Activated naive CD4-positive, alpha-beta T cell treated with anti-CD3 and anti-CD28 coated beads, Interleukin-2, amount 50 U/mL, for 72 hours (primary cell): Measurements from ENCODE around the gene XKR8. TPM values are rescaled to one million over a fixed set of nuclear protein-coding genes. Genes with fewer than 3 reads are reported as not detected.
A peak's percentile ranks its signal among the peaks of the same experiment; 100 is the strongest.

Experiments used
- ATAC-seq, 2 donors: fragments of 150-1000 bp; cut with Tn5 transposase; 2 replicates each; pipeline ENCODE4 v1.10.0; 2021; ENCODE audit warnings: mild to moderate bottlenecking in 2 of 2, moderate library complexity in 2 of 2
- DNase-seq, 2 donors: peaks; one replicate each; pipeline ENCODE4 v3.0.0; 2021 to 2022; ENCODE audit warnings: low spot score in 2 of 2
- H3K27ac Mint-ChIP-seq, 2 donors: one replicate each; pipeline ENCODE4 v1.8.0; 2022; ENCODE audit warnings: mild to moderate bottlenecking in 2 of 2, mixed read lengths in 2 of 2
- H3K36me3 Mint-ChIP-seq, 2 donors: one replicate each; pipeline ENCODE4 v1.8.0; 2022; ENCODE audit warnings: mixed read lengths in 2 of 2
- H3K9me3 Mint-ChIP-seq, 2 donors: one replicate each; pipeline ENCODE4 v1.8.0; 2022; ENCODE audit warnings: mixed read lengths in 2 of 2
- total RNA-seq, 2 donors: library from RNA; stranded (reverse); gene quantifications; one replicate each; pipeline ENCODE4 v1.2.3, GENCODE V29; 2022

XKR8 gene, protein sequence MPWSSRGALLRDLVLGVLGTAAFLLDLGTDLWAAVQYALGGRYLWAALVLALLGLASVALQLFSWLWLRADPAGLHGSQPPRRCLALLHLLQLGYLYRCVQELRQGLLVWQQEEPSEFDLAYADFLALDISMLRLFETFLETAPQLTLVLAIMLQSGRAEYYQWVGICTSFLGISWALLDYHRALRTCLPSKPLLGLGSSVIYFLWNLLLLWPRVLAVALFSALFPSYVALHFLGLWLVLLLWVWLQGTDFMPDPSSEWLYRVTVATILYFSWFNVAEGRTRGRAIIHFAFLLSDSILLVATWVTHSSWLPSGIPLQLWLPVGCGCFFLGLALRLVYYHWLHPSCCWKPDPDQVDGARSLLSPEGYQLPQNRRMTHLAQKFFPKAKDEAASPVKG
- 1 to 10 TPM; 4.6 to 4.7 TPM for total RNA-seq

DNA sequence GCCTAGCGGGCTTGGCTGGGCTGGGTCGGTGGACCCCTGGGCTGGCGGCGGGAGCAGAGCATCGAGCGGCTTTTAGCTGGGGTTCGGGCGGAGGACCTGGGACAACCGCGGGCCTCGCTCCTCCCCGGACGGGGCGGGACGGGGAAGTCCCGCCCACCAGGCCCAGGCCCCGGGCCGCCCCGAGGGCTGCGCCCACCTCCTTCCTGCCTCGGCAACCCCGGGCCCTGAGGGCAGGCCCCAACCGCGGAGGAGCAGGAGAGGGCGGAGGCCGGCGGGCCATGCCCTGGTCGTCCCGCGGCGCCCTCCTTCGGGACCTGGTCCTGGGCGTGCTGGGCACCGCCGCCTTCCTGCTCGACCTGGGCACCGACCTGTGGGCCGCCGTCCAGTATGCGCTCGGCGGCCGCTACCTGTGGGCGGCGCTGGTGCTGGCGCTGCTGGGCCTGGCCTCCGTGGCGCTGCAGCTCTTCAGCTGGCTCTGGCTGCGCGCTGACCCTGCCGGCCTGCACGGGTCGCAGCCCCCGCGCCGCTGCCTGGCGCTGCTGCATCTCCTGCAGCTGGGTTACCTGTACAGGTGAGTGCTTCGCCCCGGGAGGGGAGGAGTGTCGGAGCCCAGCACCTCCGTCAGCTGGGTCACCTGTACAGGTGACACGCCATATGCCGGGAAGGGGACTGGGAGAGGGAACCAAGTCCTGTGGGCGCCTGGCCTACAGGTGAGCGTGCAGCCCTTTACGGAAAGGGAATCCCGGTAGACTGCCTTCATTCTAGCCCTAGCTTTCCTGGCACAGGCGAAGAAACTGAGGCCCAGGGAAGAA, at the start of gene XKR8:
XKR8 (plus strand) TSS at position 182 of the 812 bp plus-strand sequence; CDS start at position 279, 97 bp downstream.
- no peaks in the 10 kb centered on the region for H3K9me3 Mint-ChIP-seq
- H3K27ac Mint-ChIP-seq = peak within 1 kb of the TSS; percentile 81 to 87
- ATAC-seq (peak; percentile 96 to 99), DNase-seq (peak; percentile 86 to 87)
- H3K36me3 Mint-ChIP-seq = no peaks in the 10 kb centered on the region

DNA sequence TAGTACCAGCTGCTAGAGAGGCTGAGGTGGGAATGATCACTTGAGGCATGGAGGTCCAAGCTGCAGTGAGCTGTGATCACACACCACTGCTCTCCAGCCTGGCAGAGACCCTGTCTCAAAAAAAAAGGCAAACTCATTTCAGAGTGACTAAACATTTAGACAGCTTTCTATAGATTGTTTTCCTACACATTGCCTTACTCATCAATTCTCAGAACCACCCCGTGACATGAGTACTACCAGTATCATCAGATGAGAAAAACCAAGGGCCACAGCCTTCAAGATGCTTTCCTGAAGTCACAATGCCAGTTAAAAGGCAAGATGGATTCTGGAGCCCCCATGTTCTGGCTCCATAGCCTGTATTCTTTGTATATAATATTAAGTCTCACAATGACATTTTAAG, 47.3 kb upstream of the XKR8 start:
- H3K27ac Mint-ChIP-seq = peak overlapping the region; percentile 85 to 99
- H3K36me3 Mint-ChIP-seq = peaks cover 17 to 27% of the 10 kb centered on the region in 2 donors
- peak in 1 of 2 donors; percentile 31 for ATAC-seq
- peak in 1 of 2 donors; percentile 14 for DNase-seq
- H3K9me3 Mint-ChIP-seq = peaks cover 0 to 5% of the 10 kb centered on the region in 2 donors

DNA sequence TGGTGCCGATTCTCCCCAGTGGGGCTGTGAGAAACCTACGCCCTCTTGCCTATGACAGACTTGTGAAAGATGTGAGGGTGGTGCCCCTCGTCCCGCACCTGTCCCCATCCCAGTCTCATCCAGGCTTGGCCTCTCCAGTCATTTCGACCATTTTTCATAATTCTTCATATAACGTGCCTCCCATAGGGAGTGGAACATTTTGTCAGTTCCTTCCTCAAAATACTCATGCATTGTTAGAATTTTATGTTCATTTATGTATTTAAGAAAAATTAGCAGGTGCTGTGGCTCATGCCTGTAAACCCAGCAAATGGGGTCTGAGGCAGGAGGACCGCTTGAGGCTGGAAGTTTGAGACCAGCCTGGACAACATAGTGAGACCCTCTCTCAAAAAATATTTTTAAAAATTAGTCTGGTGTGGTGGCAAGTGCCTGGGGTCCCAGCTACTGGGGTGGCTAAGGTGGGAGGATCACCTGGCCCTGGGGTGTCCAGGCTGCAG, 44.6 kb upstream of the XKR8 start:
- ATAC-seq (no peak), DNase-seq (no peak)
- Mint-ChIP-seq H3K36me3 (peaks cover 15 to 25% of the 10 kb centered on the region in 2 donors), H3K27ac (peak overlapping the region in 1 of 2 donors; percentile 99), H3K9me3 (peaks cover 0 to 5% of the 10 kb centered on the region in 2 donors)

DNA sequence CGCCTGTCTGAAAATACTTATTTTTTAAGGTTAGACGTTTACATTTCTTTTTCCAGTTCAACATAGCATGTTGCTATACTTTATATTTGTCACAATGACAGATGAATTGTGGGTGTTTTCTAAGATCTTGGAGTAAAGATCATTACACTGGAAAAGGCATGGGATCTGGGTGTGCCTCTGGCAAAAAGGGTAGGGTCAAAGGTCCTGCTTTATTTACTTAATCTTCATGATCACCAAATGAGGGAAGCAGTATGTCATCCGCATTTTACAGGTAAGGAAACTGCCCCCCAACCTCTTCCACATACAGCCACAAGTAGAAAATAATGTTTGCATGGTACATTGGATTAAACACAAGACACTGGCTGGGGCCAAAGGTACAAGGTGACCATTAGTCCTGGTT, 37.5 kb upstream of the XKR8 start:
- no peaks in the 10 kb centered on the region for H3K9me3 Mint-ChIP-seq
- H3K27ac Mint-ChIP-seq = no peak overlapping the region
- DNase-seq (no peak), ATAC-seq (no peak)
- H3K36me3 Mint-ChIP-seq = no peaks in the 10 kb centered on the region

DNA sequence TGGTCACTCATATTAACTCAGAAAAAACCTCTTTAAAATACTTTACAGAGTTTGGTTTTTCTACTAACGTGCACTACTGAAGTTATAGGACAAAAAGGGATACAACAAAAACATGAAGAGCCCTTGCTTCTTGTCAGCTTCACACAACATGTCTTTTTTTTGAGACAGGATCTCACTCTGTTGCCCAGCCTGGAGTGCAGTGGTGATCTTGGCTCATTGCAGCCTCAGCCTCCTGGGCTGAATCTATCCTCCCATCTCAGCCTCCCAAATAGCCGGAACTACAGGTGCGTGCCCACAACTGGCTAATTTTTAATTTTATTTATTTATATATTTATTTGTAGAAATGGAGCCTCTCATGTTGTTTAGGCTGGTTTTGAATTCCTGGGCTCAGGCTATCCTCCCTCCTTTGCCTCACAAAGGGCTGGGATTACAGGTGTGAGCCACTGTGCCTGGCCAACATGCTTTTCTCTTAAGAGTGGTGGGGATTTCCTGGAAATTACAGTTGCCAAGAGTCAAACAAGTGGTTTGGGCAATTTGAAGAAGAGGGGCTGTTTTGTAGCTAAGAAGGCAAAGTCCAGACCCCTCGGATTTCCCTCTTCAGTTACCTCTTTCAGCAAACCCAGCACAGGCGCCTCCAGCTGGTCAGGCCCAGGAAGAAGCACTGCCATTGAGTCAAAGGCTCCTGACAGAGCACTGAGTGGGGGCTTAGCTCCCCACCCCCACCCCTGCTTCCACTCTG, 31.4 kb upstream of the XKR8 start:
- no peaks in the 10 kb centered on the region for H3K9me3 Mint-ChIP-seq
- DNase-seq (no peak), ATAC-seq (no peak)
- no peak overlapping the region for H3K27ac Mint-ChIP-seq
- no peaks in the 10 kb centered on the region for H3K36me3 Mint-ChIP-seq

DNA sequence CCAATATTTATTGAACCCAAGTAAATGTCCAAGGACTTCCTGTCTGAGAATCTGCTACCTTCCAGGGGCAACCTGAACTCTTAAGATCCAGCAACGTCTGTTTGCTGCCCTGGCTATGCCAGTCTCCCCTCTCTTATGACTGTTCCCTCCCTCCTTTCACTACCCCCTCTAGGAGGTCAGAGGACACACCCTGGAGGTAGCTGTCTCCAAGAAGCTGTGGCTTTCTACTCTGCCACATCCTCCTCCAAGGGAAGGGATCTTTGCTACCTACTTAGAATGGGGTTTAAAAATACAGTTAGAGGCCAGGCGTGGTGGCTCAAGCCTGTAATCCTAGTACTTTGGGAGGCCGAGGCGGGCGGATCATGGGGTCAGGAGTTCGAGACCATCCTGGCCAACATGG, 28.6 kb upstream of the XKR8 start:
- H3K36me3 Mint-ChIP-seq = no peaks in the 10 kb centered on the region
- ATAC-seq (no peak), DNase-seq (no peak)
- H3K27ac Mint-ChIP-seq = no peak overlapping the region
- H3K9me3 Mint-ChIP-seq = no peaks in the 10 kb centered on the region

DNA sequence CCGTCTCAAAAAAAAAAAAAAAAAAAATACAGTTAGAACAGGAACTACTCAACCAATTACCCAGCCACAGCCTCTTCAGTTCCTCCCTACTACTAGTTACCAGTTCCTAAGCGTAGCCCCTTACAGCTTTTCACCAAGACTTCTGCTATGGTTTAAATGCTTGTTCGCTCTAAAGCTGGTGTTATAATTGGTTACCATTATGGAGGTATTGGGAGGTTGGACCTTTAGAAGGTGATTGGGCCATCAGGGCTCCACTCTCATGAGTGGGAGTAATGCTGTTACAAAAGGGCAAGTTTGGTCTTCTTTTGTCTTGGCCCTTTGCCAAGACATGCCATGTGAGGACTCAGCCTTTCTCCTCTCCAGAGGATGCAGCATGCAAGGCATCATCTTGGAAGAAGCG, 28.0 kb upstream of the XKR8 start:
- Mint-ChIP-seq H3K36me3 (no peaks in the 10 kb centered on the region), H3K27ac (no peak overlapping the region), H3K9me3 (no peaks in the 10 kb centered on the region)
- ATAC-seq = no peak
- DNase-seq = no peak

DNA sequence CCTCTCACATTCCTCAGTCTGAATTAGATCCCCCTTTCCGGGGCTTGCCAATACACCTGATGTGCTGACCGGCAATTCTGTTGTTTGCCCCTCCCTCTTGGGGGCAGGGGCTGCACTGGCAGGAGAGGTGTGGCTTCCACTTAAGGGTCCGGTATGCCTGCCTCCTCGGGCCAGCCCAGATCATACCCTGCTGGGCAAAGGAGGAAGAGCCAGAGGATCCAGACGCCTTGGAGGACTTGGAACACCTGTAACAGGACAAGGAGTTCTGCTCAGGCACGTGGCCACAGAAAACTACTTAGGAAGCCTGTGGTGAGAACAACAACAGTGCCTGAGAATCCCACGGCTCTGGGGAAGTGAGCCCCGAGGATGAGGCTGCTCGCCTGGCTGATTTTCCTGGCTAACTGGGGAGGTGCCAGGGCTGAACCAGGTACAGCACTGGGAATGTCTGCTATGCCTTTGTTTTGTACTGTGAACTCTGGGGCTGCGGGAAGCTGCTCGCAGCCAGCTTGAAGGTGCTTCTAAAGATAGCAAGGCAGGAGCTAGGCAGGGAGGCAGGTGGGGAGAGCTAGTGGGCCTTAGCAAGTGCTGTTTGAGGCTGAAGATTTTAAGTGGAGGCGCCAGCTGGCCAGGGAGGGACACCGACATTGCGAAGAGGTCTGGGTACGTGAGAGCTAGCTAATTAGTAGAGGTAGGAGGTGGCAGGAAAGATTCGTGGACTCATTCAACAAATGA, 24.8 kb upstream of the XKR8 start, which contains the start of gene SMPDL3B:
SMPDL3B (plus strand) TSS at position 183 of the 732 bp plus-strand sequence; CDS start at position 367, 184 bp downstream.
- peak within 1 kb of the TSS in 1 of 2 donors; percentile 76 for H3K27ac Mint-ChIP-seq
- no peaks in the 10 kb centered on the region for H3K36me3 Mint-ChIP-seq
- peak; percentile 59 to 77 for ATAC-seq
- DNase-seq = no peak
- H3K9me3 Mint-ChIP-seq = no peaks in the 10 kb centered on the region

DNA sequence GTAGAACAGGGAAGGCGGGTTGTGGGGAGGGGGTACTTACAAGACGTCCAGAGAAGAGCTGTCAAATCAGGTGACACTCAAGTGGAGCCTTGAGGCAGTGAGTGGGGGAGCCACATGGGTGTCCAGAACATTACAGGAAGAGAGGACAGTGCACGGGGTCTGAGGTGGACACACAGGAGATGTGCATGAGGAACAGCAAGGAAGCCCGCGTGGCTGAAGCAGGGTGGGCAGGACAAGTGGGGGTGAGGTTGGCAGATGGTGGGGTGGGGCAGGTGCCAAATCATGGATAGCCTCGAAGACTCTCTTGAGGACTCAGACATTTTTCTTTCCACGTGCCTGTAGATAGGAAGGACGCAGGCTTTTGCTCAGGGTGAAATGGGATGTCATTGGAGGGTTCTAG, 24.1 kb upstream of the XKR8 start:
- Mint-ChIP-seq H3K36me3 (no peaks in the 10 kb centered on the region), H3K27ac (no peak overlapping the region), H3K9me3 (no peaks in the 10 kb centered on the region)
- ATAC-seq = no peak
- DNase-seq = no peak

DNA sequence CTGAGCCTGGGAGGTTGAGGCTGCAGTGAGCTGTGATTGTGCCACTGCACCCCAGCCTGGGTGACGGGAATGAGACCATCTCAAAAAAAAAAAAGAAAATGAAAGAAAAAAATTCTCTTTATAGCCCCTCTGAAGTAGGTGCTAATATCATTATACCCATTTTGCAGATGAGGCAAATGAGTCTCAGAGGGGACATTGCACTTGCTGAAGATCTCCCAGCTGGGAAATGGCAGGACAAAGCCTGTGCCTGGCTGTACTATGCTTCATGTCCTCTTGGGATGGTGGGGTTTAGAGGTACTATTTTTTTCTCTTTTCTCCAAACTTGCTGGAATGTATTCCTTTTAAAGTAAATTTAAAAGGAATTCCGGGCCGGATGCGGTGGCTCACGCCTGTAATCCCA, 23.4 kb upstream of the XKR8 start:
- no peak for ATAC-seq
- H3K9me3 Mint-ChIP-seq = no peaks in the 10 kb centered on the region

DNA sequence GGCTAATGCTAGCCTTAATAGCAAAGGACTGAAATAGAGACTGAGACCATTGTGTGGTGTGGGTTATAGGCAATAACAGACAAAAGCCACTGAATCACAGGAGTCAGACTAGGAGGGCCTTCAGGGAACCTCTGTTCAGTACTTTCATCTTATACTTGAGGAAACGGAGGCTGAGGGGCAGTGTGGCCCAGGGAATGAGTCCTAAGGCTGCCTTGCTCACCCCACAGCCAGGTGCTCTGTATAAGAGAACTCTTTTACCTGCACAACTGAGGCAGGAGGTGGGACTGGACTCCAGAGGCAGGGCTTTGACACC, 22.3 kb upstream of the XKR8 start:
- no peaks in the 10 kb centered on the region for H3K36me3 Mint-ChIP-seq
- ATAC-seq (no peak), DNase-seq (no peak)
- H3K27ac Mint-ChIP-seq = no peak overlapping the region
- H3K9me3 Mint-ChIP-seq = no peaks in the 10 kb centered on the region

More for the DNA sequence above, 23.4 kb upstream of the XKR8 start:
- H3K36me3 Mint-ChIP-seq = no peaks in the 10 kb centered on the region
- DNase-seq = no peak
- H3K27ac Mint-ChIP-seq = no peak overlapping the region

DNA sequence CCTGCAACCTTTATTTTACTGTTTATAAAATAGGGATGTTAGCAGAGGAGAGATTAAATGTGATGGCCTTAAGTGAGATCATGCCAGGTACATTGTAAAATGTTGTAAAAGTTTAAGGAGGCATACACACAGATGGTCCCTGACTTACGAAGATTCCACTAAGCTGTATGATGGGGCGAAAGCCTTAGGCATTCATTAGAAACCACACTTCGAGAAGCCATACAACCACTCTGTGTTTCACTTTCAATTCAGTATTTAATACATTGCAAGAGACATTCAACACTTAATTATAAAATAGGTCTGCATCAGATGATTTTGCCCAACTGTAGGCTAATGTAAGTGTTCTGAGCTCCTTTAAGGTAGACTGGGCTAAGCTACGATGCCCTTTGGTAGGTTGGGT, 21.3 kb upstream of the XKR8 start:
- Mint-ChIP-seq H3K27ac (no peak overlapping the region), H3K36me3 (no peaks in the 10 kb centered on the region), H3K9me3 (no peaks in the 10 kb centered on the region)
- DNase-seq (no peak), ATAC-seq (no peak)

DNA sequence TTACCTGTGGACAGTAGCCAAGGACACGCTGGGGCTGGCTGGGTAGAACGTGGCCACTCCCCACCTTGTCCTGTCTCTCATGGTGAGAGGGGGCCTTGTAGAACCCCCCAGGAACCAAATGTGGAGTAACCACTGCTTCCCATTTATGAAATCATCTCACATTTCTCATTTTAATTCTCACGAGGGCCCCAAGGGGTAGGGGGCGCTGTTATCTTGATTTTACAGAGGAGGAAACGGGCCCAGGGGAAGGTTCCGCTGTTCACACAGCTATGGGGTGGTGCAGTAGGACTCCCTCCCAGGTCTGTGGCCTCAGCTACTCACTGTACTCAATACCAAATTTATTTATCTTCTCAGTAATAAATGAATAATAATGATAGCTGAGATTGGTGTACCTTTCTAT, 19.5 kb upstream of the XKR8 start:
- no peaks in the 10 kb centered on the region for H3K9me3 Mint-ChIP-seq
- peak in 1 of 2 donors; percentile 79 for DNase-seq
- no peaks in the 10 kb centered on the region for H3K36me3 Mint-ChIP-seq
- peak; percentile 83 to 87 for ATAC-seq
- peak overlapping the region; percentile 56 to 72 for H3K27ac Mint-ChIP-seq

DNA sequence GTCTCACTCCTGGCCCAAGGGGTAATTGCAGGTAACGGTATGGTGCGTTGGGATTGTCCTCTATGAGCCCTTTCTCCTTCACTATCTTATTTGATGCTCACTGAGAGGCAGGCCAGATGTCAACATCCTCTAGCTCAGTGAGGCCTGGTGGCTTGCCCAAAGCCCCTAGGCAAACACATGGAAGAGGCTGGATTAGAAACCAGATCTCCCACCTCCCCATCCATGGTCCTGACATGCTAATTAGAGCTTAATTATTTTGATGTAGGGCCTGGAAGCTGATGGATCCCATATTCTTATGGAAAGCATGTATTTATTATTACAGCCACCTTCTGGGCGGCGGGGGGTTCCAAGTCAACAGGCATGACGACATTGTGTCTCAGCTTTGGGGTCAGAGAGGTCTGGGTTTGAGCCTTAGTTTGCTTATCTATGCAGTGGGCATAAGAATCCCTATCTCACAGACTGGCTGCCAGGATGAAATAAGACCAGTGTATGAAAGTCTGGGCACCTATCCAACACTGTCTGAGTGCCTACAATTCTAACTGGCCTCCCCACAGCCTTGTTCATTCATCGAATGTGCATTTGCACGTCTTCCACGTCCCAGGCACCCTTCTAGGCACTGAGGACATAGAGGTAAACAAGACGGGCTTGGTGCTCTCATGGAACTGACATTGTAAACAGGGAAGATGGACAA, 18.8 kb upstream of the XKR8 start:
- Mint-ChIP-seq H3K9me3 (no peaks in the 10 kb centered on the region), H3K27ac (peak overlapping the region; percentile 72 to 79), H3K36me3 (no peaks in the 10 kb centered on the region)
- ATAC-seq (no peak), DNase-seq (no peak)

DNA sequence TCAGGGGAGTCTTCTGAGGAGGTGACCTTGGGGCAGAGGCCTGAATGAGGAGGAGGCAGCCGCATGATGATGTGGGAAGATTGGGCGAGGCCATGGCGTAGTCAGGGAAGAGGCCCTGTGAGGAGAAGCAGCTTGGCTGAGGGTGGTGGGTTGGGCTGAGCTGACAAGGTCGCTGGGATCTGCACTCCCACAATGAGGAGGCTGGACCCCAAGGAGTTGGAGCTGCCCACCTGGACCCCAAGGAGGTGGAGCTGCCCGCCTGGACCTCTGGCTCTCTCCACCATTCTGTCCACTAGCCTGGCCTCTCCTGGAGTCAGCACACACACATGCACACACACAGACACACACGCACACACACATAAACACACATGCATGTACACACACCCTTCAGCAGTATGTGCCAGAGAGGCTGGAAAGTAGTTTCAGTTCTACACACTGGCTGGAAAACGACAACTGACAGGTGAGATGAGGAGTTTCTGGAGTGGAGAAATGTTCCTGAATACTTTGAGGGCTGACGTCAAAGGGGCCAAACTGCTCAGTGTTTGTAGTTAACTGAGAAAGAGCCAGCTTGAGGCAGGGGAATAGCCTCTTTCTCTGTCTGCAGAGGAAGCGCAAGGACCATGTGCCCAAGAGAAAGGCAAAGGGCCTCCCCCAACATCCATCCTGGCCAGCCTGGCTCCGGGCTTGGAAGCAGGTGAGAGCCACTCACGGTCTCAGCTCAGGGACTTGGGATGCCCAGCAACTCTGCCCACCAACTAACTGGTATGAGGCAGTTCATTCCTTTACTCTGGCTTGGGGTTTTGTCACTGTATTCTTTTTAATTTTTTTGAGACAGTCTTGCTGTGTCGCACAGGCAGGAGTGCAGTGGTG, 17.9 kb upstream of the XKR8 start:
- DNase-seq (no peak), ATAC-seq (no peak)
- Mint-ChIP-seq H3K9me3 (no peaks in the 10 kb centered on the region), H3K27ac (peak overlapping the region in 1 of 2 donors; percentile 79), H3K36me3 (no peaks in the 10 kb centered on the region)
